Measurements from ENCODE around the gene HMGXB3. TPM values are rescaled to one million over a fixed set of nuclear protein-coding genes. Genes with fewer than 3 reads are reported as not detected.

The HMGXB3 gene
- total RNA-seq, 6 experiments from 2014 or later = 7.7 to 28.3 (median 12.2) TPM

DNA sequence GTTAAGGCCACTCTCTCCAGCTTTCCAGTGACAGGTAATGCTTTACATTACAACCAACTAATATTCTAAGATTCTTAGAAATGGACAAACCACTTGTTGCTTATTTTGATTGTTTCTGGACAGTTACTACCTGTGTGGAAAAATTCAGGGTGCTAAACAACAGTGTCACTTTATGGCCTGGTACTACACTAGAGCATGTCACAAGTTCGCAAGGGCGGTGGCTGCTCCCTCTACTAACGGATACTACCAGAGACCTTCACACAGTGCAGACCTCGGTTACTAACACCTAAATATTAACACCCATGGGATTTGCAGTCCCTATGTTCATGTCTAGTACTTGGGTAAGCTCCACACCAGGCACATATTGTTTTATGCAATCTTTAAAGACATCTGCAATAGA lies 13.4 kb downstream of the HMGXB3 start:
- 100% methylated on average over 4 of the region's 4 CpGs for WGBS (ENCODE audit: insufficient coverage, low coverage, low lambda C conversion rate, missing lambda C conversion rate)
- no peak for DNase-seq

DNA sequence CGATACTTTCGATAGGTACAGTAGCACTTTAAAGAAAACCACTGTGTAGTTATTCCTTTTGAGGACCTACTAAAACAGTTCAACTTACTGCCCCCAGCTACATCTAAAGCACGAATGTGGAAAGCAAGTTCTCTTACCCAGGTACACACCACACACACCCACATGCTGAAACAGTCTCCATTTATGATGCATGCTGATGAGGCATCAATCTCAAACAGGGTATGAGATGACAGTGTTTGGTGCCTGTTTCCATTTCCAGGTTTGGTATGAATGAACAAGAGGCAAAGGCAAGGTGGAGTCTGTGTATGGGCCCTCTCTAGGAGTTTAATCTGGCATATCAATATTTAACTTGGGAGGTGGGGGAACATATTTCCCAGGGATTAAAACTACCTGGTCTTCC lies 13.9 kb downstream of the HMGXB3 start:
- intact Hi-C loops (cut with DNase I) = no loop called here
- Histone ChIP-seq H3K9me3 (peaks cover 0 to 3% (median 0%) of the 10 kb centered on the region in 4 donors), H3K4me3 (no peak overlapping the region), H3K4me1 (no peaks in the 10 kb centered on the region), H3K36me3 (peaks cover 0 to 73% (median 32%) of the 10 kb centered on the region in 4 donors), H3K27me3 (no peaks in the 10 kb centered on the region), H3K27ac (no peak overlapping the region)
- DNase-seq (no peak), ATAC-seq (no peak)
- 95% methylated on average over 3 of the region's 3 CpGs for WGBS (ENCODE audit: insufficient coverage, low coverage, low lambda C conversion rate, missing lambda C conversion rate)
- no peak for TF ChIP-seq CTCF (IDR thresholded peaks at IDR 0.05)
- no peak for TF ChIP-seq POLR2A (IDR thresholded peaks at IDR 0.05)

More for the DNA sequence above, 13.4 kb downstream of the HMGXB3 start:
- Histone ChIP-seq H3K27me3 (no peaks in the 10 kb centered on the region), H3K27ac (no peak overlapping the region), H3K4me3 (no peak overlapping the region), H3K36me3 (peaks cover 0 to 68% (median 30%) of the 10 kb centered on the region in 4 donors), H3K4me1 (no peaks in the 10 kb centered on the region), H3K9me3 (peaks cover 0 to 3% (median 0%) of the 10 kb centered on the region in 4 donors)
- TF ChIP-seq CTCF (IDR thresholded peaks at IDR 0.05) (no peak), POLR2A (IDR thresholded peaks at IDR 0.05) (no peak)
- intact Hi-C loops (cut with DNase I) = no loop called here
- no peak for ATAC-seq

DNA sequence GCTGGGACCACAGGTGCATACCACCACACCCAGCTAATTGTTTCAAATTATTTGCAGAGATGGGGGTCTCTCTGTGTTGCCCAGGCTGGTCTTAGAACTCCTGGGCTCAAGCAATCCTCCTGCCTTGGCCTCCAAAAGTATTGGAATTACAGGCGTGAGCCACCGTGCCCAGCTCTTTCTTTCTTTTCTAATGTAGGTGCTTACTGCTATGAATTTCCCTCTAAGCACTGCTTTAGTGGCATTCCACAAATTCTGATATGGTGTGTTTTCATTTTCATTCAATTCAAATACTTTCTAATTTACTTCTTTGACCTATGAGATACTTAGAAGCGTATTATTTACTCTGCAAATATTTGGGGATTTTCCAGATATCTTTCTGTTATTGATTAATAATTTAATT lies 14.9 kb downstream of the HMGXB3 start:
- DNase-seq (no peak), ATAC-seq (no peak)
- Histone ChIP-seq H3K4me3 (no peak overlapping the region), H3K27ac (no peak overlapping the region), H3K36me3 (peaks cover 0 to 78% (median 33%) of the 10 kb centered on the region in 4 donors), H3K9me3 (peaks cover 0 to 3% (median 0%) of the 10 kb centered on the region in 4 donors), H3K4me1 (no peaks in the 10 kb centered on the region), H3K27me3 (no peaks in the 10 kb centered on the region)
- TF ChIP-seq CTCF (IDR thresholded peaks at IDR 0.05) = no peak
- no peak for TF ChIP-seq POLR2A (IDR thresholded peaks at IDR 0.05)
- intact Hi-C loops (cut with DNase I) = no loop called here
- 93% methylated on average over 3 of the region's 3 CpGs for WGBS (ENCODE audit: insufficient coverage, low coverage, low lambda C conversion rate, missing lambda C conversion rate)

- ATAC-seq (no peak), DNase-seq (no peak)
- intact Hi-C loops (cut with DNase I) = no loop called here
- no peak overlapping the region for H3K4me3 ChIP-seq
- H3K27me3 ChIP-seq = no peaks in the 10 kb centered on the region
- H3K4me1 ChIP-seq = no peaks in the 10 kb centered on the region
- peaks cover 0 to 3% (median 0%) of the 10 kb centered on the region in 4 donors for H3K9me3 ChIP-seq
- peaks cover 0 to 80% (median 28%) of the 10 kb centered on the region in 4 donors for H3K36me3 ChIP-seq
- TF ChIP-seq CTCF (IDR thresholded peaks at IDR 0.05) (no peak), POLR2A (IDR thresholded peaks at IDR 0.05) (no peak)
- no peak overlapping the region for H3K27ac ChIP-seq
Measured at GRCh38 chr5:150016537-150016936, 16.0 kb downstream of the HMGXB3 start.
